Measurements from ENCODE around the gene GRM4.

DNA sequence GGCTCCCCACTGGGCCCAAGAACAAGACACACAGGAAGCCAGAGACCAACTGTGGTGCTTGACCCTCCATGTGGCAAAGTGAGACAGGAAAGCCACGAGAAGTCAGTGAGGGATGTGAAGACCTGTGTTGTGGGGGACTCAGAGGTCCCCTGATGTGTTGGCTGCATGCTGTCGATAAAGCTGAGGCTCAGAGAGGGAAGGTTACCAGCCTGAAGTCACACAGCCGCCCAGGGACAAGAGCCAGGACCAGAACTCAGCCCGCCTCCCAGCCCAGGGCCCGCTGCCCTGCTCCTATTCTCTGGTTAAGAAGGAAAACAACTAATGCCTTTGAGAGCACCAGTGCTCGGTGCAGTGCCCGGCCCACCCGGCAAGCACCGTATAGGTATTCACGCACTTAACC, 63.5 kb downstream of the GRM4 start:
- no peak for TF ChIP-seq CTCF (conservative IDR thresholded peaks at IDR 0.05; ENCODE audit: low read length)
- no peak for TF ChIP-seq EZH2phosphoT487 (IDR thresholded peaks at IDR 0.05; ENCODE audit: borderline replicate concordance)
